Measurements from ENCODE around the gene SOWAHC. TPM values are rescaled to one million over a fixed set of nuclear protein-coding genes. Genes with fewer than 3 reads are reported as not detected.

The SOWAHC gene
- total and polyA plus RNA-seq, 2 of the 13 experiments (the other 11 are each of a cell fraction or from before 2014, with no cell fraction given): 21.2 to 22.5 TPM

DNA sequence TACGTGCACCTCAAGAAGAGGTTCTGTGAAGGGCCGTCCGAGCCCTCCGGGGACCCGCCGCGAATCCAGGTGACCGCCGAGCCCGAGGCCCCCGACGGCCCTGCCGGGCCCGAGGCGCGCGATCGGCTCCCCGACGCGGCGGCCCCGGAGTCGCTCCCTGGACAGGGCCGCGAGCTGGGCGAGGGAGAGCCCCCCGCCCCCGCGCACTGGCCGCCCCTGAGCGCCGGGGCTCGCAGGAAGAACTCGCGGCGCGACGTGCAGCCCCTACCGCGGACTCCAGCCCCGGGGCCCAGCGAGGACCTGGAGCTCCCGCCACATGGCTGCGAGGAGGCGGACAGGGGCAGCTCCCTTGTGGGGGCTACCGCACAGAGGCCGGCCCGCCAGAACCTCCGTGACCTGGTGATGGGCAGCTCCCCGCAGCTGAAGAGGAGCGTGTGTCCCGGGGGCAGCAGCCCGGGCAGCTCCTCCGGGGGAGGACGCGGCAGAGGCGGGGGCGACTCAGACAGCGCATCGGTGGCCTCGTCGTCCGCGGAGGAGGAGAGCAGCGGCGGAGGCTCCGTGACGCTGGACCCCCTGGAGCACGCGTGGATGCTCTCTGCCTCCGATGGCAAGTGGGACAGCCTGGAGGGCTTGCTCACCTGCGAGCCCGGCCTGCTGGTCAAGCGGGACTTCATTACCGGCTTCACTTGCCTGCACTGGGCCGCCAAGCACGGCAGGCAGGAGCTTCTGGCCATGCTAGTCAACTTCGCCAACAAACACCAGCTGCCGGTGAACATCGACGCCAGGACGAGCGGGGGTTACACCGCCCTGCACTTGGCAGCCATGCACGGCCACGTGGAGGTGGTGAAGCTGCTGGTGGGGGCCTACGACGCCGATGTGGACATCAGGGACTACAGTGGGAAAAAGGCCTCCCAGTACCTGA, 812 bp downstream of the SOWAHC start (continued):
- TF ChIP-seq HINFP (CRISPR knock-in tag; IDR thresholded peaks at IDR 0.05; ENCODE audit: low read depth) (no peak), IRX3 (CRISPR knock-in tag; IDR thresholded peaks at IDR 0.05; ENCODE audit: borderline replicate concordance, low read depth) (0 out of 2 replicates have a peak, but pooled peaks have one; percentile 74), ZBTB1 (CRISPR knock-in tag; IDR thresholded peaks at IDR 0.05; ENCODE audit: borderline replicate concordance) (no peak), JUNB (CRISPR knock-in tag; IDR thresholded peaks at IDR 0.05; ENCODE audit: borderline replicate concordance) (peak; percentile 71; the same call in 1 of the 2 replicates), ZSCAN22 (CRISPR knock-in tag; IDR thresholded peaks at IDR 0.05) (peak; percentile 83), HOXA5 (CRISPR knock-in tag; IDR thresholded peaks at IDR 0.05) (peak; percentile 58; the same call in 1 of the 2 replicates), ATF7 (IDR thresholded peaks at IDR 0.05) (no peak), ATF7 (CRISPR knock-in tag; IDR thresholded peaks at IDR 0.05) (peak; percentile 20; the same call in 1 of the 2 replicates), ZNF441 (CRISPR knock-in tag; IDR thresholded peaks at IDR 0.05; ENCODE audit: borderline replicate concordance) (0 out of 2 replicates have a peak, but pooled peaks have one; percentile 61), ZNF292 (CRISPR knock-in tag; IDR thresholded peaks at IDR 0.05; ENCODE audit: borderline replicate concordance, low read depth) (peak; percentile 70), ATRX (CRISPR knock-in tag; IDR thresholded peaks at IDR 0.05; ENCODE audit: borderline replicate concordance) (no peak), NKX3-1 (CRISPR knock-in tag; IDR thresholded peaks at IDR 0.05) (0 out of 2 replicates have a peak, but pooled peaks have one; percentile 23), FOXM1 (CRISPR knock-in tag; IDR thresholded peaks at IDR 0.05) (no peak), TAF15 (IDR thresholded peaks at IDR 0.05; ENCODE audit: low read depth, low read length, poor library complexity, severe bottlenecking) (peak; percentile 71), BCL3 (CRISPR knock-in tag; IDR thresholded peaks at IDR 0.05) (peak; percentile 91)
- TF ChIP-seq, protein P1, sequence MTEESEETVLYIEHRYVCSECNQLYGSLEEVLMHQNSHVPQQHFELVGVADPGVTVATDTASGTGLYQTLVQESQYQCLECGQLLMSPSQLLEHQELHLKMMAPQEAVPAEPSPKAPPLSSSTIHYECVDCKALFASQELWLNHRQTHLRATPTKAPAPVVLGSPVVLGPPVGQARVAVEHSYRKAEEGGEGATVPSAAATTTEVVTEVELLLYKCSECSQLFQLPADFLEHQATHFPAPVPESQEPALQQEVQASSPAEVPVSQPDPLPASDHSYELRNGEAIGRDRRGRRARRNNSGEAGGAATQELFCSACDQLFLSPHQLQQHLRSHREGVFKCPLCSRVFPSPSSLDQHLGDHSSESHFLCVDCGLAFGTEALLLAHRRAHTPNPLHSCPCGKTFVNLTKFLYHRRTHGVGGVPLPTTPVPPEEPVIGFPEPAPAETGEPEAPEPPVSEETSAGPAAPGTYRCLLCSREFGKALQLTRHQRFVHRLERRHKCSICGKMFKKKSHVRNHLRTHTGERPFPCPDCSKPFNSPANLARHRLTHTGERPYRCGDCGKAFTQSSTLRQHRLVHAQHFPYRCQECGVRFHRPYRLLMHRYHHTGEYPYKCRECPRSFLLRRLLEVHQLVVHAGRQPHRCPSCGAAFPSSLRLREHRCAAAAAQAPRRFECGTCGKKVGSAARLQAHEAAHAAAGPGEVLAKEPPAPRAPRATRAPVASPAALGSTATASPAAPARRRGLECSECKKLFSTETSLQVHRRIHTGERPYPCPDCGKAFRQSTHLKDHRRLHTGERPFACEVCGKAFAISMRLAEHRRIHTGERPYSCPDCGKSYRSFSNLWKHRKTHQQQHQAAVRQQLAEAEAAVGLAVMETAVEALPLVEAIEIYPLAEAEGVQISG (CRISPR knock-in tag; IDR thresholded peaks at IDR 0.05): peak; percentile 11; the same call in 1 of the 2 replicates
- TF ChIP-seq, protein P2, sequence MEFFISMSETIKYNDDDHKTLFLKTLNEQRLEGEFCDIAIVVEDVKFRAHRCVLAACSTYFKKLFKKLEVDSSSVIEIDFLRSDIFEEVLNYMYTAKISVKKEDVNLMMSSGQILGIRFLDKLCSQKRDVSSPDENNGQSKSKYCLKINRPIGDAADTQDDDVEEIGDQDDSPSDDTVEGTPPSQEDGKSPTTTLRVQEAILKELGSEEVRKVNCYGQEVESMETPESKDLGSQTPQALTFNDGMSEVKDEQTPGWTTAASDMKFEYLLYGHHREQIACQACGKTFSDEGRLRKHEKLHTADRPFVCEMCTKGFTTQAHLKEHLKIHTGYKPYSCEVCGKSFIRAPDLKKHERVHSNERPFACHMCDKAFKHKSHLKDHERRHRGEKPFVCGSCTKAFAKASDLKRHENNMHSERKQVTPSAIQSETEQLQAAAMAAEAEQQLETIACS (CRISPR knock-in tag; IDR thresholded peaks at IDR 0.05): no peak
- TF ChIP-seq, protein P3, sequence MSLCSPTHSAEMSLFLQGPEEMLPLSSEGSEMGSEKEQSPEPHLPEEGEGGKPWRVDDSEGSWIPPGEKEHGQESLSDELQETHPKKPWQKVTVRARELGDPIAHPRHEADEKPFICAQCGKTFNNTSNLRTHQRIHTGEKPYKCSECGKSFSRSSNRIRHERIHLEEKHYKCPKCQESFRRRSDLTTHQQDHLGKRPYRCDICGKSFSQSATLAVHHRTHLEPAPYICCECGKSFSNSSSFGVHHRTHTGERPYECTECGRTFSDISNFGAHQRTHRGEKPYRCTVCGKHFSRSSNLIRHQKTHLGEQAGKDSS (CRISPR knock-in tag; IDR thresholded peaks at IDR 0.05; ENCODE audit: borderline replicate concordance, low read depth): peak; percentile 94; the same call in 1 of the 2 replicates
